ENCODE results near the gene CLSTN1. TPM values are rescaled to one million over a fixed set of nuclear protein-coding genes. Genes with fewer than 3 reads are reported as not detected.

CLSTN1 gene
- total and polyA plus RNA-seq, 10 of the 15 experiments (the other 5 are each of a cell fraction or from before 2014, with no cell fraction given) = 2.7 to 64.4 (median 23.2) TPM

DNA sequence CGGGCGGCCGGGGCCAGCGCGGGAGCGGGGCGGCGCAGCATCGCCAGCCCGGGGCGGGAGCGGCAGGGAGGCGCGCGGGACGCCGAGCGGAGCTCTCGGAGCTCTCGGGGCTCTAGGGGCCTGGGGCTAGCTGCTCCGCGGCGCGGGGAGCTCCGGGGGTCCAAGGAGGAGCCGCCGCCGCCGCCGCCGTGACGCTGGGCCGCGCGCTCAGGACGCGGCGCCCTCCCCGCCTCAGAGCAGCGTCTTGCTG lies 147 bp downstream of the CLSTN1 start (continued):
- TF ChIP-seq SP1 (IDR thresholded peaks at IDR 0.05; ENCODE audit: low read depth, low read length) = no peak

DNA sequence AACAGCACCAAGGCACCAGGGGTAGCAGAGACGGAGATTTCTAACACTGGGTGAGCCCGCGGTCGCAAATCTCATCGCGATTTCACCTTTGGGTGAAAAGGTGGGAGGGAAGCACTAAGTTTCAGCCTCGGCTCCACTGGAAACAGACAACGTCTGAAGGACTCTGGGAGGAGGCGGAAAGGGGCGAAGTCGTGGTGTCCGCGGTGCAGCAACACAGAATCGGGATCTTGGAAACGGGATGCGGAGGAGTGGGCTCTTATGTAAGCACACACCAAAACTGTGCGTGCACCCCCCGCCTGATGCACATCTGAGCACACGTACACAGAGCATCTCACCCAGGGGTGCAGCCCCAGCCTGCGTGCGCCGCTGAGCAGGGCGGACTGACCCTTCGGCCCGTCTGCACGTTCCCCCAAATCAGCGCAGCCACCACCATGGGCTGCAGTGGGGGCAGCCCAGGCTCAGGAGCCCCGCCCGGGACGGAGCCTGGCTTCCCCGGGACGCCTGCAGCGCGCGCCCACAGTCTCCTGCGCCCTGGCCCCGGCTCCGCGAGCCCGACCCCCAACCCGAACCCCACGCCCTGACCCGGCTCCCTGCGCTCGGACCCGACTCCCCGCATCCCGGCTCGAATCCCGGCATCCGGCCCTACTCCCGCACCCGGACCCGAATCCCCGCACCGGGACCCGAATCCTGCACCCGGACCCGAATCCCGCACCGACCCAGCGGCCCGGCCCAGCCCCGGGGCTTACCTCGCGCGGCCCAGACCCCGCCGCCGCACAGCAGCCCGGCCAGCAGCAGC lies 670 bp downstream of the CLSTN1 start:
- H3K79me2 ChIP-seq (ENCODE audit: control insufficient read depth, insufficient read depth, low read length) = peaks cover 46% of the 10 kb centered on the region
- ChIA-PET RAD21 (ENCODE audit: unreplicated experiment) (interaction anchor here (1.5 kb wide), 1 partner anchor 38 kb away, joined by 11 read pairs; no protein-coding TSS in a partner anchor), CTCF (interaction anchor here (1.0 to 4.4 kb wide), 6 partner anchors 10 to 45 kb away, joined by 3 to 40 read pairs (median 4); no protein-coding TSS in a partner anchor), POLR2A (no interaction called here), SMC1A (ENCODE audit: uncharacterized antibody, unreplicated experiment) (interaction anchor here (0.7 to 7.2 kb wide), 5 partner anchors 12 to 44 kb away, joined by 3 to 49 read pairs (median 4); no protein-coding TSS in a partner anchor)
- intact Hi-C loops (cut with micrococcal nuclease; ENCODE audit: unreplicated experiment) (loop anchor here (2.0 kb wide), 2 partner anchors 36 to 42 kb away; no protein-coding TSS in a partner anchor), in situ Hi-C loops (cut with MboI) (no loop called here)
- H3K36me3 ChIP-seq (ENCODE audit: control insufficient read depth in 2 of 2, insufficient read depth in 2 of 2, low read length in 1 of 2) = no peaks in the 10 kb centered on the region
- ATAC-seq (peak; percentile 50), DNase-seq (ENCODE audit: low read depth, low spot score) (no peak), FAIRE-seq (peak; percentile 59)
- no peaks in the 10 kb centered on the region for H4K20me1 ChIP-seq (ENCODE audit: control insufficient read depth, insufficient read depth)
- WGBS (ENCODE audit: insufficient coverage, insufficient replicate concordance, low lambda C conversion rate, missing lambda C conversion rate) = 1% methylated on average over 38 of the region's 71 CpGs
- no peaks in the 10 kb centered on the region; the same call in 2 of the 3 replicates for H3K9me3 ChIP-seq (replicated peaks; ENCODE audit: control insufficient read depth, insufficient read depth, low read length)
- peak overlapping the region; percentile 78 for H3K4me2 ChIP-seq (ENCODE audit: control insufficient read depth, insufficient read depth)
- peak overlapping the region; percentile 50 for H2AFZ ChIP-seq (ENCODE audit: control insufficient read depth, low read depth, low read length)
- peak overlapping the region; percentile 96 for H3K4me3 ChIP-seq
- peak overlapping the region; percentile 81 for H3K9ac ChIP-seq (ENCODE audit: control insufficient read depth, insufficient read depth, low read length)
- peak overlapping the region; percentile 32; the same call in 1 of the 2 replicates for H3K27ac ChIP-seq (ENCODE audit: control insufficient read depth, insufficient read depth)
- BruUV-seq (replicated peaks) = no TSS peak
- no peaks in the 10 kb centered on the region for H3K27me3 ChIP-seq (replicated peaks in 1 of 2; ENCODE audit: control insufficient read depth in 2 of 2, insufficient read depth in 2 of 2, low read length in 1 of 2)
- TF ChIP-seq GATAD2B (conservative IDR thresholded peaks at IDR 0.05; ENCODE audit: low read depth) (0 out of 2 replicates have a peak, but pooled peaks have one; percentile 48), MYB (IDR thresholded peaks at IDR 0.05; ENCODE audit: borderline replicate concordance, low read depth, low read length) (no peak), RUNX3 (IDR thresholded peaks at IDR 0.05; ENCODE audit: low read length) (0 out of 2 replicates have a peak, but pooled peaks have one; percentile 11), POU2F2 (IDR thresholded peaks at IDR 0.05; ENCODE audit: borderline replicate concordance, low read depth, low read length) (0 out of 3 replicates have a peak, but pooled peaks have one; percentile 15)
- TF ChIP-seq, protein P1, sequence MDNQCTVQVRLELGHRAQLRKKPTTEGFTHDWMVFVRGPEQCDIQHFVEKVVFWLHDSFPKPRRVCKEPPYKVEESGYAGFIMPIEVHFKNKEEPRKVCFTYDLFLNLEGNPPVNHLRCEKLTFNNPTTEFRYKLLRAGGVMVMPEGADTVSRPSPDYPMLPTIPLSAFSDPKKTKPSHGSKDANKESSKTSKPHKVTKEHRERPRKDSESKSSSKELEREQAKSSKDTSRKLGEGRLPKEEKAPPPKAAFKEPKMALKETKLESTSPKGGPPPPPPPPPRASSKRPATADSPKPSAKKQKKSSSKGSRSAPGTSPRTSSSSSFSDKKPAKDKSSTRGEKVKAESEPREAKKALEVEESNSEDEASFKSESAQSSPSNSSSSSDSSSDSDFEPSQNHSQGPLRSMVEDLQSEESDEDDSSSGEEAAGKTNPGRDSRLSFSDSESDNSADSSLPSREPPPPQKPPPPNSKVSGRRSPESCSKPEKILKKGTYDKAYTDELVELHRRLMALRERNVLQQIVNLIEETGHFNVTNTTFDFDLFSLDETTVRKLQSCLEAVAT (IDR thresholded peaks at IDR 0.05) = peak; percentile 45; the same call in 1 of the 2 replicates
- TF ChIP-seq, protein P2, sequence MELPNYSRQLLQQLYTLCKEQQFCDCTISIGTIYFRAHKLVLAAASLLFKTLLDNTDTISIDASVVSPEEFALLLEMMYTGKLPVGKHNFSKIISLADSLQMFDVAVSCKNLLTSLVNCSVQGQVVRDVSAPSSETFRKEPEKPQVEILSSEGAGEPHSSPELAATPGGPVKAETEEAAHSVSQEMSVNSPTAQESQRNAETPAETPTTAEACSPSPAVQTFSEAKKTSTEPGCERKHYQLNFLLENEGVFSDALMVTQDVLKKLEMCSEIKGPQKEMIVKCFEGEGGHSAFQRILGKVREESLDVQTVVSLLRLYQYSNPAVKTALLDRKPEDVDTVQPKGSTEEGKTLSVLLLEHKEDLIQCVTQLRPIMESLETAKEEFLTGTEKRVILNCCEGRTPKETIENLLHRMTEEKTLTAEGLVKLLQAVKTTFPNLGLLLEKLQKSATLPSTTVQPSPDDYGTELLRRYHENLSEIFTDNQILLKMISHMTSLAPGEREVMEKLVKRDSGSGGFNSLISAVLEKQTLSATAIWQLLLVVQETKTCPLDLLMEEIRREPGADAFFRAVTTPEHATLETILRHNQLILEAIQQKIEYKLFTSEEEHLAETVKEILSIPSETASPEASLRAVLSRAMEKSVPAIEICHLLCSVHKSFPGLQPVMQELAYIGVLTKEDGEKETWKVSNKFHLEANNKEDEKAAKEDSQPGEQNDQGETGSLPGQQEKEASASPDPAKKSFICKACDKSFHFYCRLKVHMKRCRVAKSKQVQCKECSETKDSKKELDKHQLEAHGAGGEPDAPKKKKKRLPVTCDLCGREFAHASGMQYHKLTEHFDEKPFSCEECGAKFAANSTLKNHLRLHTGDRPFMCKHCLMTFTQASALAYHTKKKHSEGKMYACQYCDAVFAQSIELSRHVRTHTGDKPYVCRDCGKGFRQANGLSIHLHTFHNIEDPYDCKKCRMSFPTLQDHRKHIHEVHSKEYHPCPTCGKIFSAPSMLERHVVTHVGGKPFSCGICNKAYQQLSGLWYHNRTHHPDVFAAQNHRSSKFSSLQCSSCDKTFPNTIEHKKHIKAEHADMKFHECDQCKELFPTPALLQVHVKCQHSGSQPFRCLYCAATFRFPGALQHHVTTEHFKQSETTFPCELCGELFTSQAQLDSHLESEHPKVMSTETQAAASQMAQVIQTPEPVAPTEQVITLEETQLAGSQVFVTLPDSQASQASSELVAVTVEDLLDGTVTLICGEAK (IDR thresholded peaks at IDR 0.05; ENCODE audit: borderline replicate concordance) = no peak
- peaks cover 26% of the 10 kb centered on the region for H3K4me1 ChIP-seq (ENCODE audit: control insufficient read depth, insufficient read depth, low read length)
